ENCODE results near the gene SULT4A1.

Gene SULT4A1

GRCh38 chr22:43844560-43845545, 17.5 kb downstream of the SULT4A1 start:
- DNase-seq (ENCODE audit: low read depth in 2 of 2) = no peak

GRCh38 chr22:43843783-43844530, 18.4 kb downstream of the SULT4A1 start:
- no peak for DNase-seq (ENCODE audit: low read depth in 2 of 2)

DNA sequence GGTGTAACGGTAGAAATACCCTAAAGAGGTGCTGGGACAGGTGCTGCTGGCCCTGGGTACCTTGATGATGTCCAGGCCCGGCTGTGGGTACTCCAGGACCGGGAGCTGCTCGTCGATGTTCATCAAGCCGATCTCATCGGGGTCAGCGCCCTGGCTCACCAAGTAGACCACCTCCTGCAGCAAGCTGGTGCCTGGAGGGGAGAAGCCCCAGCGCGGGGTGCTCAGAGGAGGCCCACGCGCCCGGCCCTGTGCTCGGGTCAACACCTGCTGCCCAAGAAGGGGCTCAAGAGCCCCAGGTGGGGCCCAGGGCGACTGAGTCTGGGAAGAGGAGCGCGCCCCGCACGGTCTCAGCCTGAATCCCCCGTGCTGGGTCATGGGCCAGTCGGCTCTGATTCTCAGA, 20.6 kb downstream of the SULT4A1 start:
- DNase-seq (ENCODE audit: low read depth in 2 of 2) = no peak

DNA sequence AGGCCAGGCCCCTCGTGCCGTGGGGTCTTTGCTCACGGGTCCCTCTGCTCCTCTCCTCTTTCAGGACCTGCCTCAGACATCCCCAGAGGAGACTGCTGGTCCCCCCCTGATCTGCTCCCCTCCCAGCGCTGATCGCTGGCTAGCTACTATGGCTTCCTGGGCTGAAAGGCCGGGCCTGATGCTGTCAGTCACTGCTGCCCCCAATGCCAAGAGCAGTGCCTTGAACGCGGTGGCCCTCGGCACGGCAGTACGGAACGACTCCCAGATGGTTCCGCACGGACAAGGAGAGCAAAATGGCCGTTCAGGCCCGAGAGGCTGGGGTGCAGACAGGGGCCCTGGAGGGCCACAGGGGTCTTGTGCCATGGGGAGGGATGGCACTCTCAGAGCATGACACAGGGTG, 21.5 kb downstream of the SULT4A1 start:
- no peak for DNase-seq (ENCODE audit: low read depth in 2 of 2)

GRCh38 chr22:43840431-43840830, 21.9 kb downstream of the SULT4A1 start:
- DNase-seq (ENCODE audit: low read depth in 2 of 2) = no peak

GRCh38 chr22:43839781-43840180, 22.5 kb downstream of the SULT4A1 start:
- DNase-seq (ENCODE audit: low read depth in 2 of 2) = no peak

GRCh38 chr22:43838571-43839307, 23.6 kb downstream of the SULT4A1 start:
- no peak for DNase-seq (ENCODE audit: low read depth in 2 of 2)

- no peak for DNase-seq (ENCODE audit: low read depth in 2 of 2)
These were observed 24.2 kb downstream of the SULT4A1 start for GRCh38 chr22:43838161-43838560.

DNA sequence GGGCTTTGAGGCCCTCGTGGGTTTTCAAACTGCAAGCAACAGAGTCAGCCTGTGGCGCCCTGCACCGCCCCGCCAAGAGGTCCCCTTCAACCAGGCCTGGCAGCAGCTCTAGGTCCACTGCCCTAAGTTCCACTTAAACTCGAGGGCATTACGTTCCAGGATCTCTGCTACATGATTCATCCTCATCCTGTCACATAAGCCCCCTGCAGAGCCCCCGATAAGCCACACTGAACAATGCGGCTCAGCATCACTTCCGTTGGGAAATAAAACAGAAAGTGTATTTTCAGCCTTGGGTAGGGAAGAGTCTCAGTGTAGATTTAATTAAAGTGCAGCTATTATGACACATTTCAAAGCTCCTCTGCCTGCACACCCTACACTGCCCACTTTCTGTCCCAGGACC, 24.6 kb downstream of the SULT4A1 start:
- no peak for DNase-seq (ENCODE audit: low read depth in 2 of 2)

GRCh38 chr22:43835736-43836135, 26.6 kb downstream of the SULT4A1 start:
- DNase-seq (ENCODE audit: low read depth in 2 of 2) = no peak

DNA sequence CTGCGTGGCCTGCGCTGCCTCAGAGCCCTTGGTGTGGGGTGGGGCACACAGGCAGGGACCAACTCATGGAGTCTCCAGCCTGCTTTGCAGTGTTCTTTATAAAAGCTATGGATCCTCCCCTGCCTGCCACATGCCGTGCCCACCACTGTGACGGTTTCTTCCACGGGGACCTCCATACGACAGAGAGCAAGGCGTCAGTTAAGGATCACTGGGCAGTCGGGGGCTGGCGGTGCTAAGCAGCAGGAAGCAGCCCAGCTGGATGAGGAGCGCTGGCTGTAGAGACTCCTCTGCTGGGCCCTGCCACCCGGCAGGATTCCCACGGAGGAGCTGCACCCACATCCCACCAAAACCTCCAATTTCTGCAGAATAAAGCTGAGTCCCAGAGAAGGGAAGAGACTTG, 27.1 kb downstream of the SULT4A1 start:
- DNase-seq (ENCODE audit: low read depth in 2 of 2) = no peak

DNA sequence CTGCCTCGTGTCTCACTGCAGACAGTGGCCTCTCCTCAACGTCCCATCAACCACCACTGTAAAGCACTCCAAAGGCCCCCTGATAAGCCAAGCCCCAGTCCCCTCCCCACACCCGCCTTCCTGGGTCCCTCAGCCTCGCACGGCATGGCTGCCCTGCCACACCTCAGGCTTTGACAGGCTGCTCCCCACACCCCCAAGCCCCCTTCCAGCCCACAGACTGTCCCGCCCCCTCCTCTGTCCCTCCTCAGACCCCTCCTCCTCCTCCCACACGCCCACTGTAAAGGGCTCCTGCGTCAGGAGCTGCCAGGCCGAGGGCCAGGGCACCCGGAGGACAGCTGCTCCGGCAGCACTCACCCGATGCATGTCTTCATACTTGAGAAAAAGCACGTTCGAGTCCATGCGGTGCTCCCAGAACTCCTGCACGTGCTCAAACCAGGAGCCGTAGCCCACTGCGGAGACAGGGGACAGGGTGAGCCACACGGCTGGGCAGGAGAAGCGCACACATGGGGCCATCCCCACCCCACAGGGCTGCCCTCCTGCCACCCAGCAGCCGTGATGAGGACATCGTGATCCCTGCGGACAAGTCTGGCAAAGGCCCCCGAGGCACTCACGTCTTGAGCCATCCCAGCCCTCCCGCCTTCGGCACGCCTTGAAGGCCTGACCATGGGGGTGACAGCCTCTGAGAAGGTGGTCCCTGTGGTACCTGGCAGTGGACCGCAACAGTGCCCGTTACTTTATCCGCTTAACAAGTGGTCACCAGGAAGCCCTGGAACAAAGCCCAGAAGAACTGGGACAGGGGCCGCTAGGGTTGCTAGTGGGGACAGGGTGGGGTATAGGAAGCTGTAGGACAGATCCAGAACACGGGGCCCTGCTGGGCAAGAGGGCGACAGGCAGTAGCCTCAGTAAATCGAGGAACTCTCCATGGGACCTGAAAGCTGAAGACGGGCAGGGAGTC, 28.8 kb downstream of the SULT4A1 start:
- no peak for DNase-seq (ENCODE audit: low read depth in 2 of 2)

DNA sequence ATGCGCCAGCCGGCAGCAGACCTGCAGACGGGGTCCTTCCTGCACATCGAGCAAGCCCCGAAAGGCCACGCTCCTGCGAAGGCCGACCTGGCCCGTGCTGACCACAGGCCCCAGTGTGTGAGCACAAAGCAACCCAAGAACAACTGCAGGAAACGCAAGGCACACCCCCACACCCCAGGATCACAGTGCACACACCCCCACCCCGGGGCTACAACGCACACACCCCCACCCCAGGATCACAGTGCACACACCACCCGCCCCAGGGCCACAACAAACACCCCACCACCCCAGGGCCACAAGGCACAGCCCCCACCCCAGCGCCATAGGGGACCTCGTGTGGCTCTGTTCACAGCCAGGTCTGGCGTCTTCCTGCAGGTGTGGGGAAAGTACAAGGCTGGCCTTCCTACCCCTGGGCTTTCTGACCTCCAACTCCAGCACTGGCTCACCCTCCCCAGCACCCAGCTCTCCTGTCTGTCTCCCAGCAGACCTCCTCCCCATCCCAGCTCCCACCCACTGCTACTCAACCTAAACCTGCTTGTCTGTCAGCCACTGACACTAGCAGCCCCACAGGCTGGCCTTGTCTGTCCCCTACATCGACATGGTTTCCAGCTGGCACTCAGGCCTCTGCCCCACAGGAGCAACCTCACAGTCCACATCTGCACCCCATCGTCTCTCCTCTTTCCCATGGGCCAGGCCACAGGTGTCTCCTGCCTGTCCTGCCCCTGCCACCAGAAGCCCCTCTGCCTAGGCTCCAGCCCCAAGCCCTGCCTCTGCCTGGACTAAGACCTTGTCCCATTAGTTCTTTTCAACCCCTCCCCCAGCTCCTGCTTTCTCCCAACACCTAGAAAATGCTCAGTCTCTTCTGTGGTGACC, 29.7 kb downstream of the SULT4A1 start:
- no peak for DNase-seq (ENCODE audit: low read depth in 2 of 2)

DNA sequence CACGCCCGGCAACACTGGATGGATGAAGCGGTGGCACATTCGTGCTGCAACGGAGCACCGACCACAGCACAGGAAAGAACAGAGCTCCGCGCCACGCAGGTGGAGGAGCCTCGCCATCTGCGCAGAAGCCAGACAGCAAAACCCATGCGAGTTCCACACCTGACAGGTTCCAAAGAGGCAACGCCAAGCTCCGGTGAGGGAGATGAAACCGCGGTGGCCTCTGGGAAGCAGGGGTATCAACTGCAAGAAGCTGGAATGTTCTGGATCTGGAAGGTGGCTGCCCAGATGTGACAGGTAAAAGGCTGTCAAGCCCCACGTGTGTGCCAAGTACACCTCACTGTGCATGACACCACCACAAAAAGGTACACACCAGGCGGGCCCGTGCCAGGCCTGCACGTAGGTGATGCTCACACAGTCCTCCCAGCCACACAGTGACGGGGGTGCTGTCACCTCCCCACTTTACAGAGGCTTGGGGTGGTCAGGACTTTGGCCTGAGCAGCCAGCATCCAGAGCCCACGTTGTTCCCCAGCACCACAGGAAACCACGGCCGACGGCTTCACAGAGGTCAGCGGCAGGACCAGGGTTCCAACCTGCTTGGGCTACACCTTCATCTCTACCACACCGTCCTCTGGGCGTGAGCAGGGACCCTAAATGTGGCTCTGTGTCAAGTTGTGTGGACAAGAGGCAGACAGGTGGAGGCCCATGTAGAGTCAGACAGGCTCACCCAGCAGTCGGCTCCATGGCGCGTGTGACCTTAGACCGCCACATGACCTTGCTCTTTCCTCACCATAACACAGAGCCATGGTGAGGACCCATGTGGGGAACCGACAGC, 30.5 kb downstream of the SULT4A1 start:
- no peak for DNase-seq (ENCODE audit: low read depth in 2 of 2)

DNA sequence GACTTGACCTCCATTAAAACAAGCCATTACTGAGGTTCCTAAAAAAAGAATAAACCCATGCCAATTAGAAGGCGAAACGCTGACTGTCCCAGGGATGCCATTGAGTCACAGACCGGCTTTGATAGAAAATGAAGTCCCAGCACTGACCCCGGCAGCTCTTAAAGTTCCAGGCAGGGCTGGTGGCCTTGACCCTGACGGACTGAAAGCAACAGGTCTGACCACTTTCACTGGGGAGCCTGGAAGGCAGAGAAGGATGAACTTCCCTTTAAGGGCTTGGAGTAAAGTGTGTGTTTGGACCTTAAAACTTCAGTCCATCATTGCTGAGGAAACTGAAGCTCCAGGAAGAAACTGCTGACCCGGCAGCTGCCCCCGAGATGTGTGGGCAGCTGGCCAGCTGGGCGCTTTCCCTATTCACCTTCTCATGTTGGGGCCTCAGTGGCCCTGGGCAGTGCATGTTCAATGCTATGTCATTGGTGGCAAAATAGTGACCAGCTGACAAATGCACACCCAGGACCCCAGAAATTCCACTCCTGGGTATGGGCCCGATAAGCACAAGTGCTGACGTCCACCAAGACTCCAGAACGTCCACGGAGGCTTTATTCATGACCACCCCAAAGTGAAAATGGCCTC, 31.3 kb downstream of the SULT4A1 start:
- DNase-seq (ENCODE audit: low read depth in 2 of 2) = no peak

GRCh38 chr22:43829904-43830851, 32.1 kb downstream of the SULT4A1 start:
- DNase-seq (ENCODE audit: low read depth in 2 of 2) = no peak

GRCh38 chr22:43828998-43829782, 33.1 kb downstream of the SULT4A1 start:
- DNase-seq (ENCODE audit: low read depth in 2 of 2) = no peak
